Activated CD8-positive, alpha-beta memory T cell treated with anti-CD3 and anti-CD28 coated beads, Interleukin-2, amount 50 U/mL, for 1 hour (primary cell): ENCODE measurements around the gene PTDSS2.
"Not testable (repeated sequence)": the region's sequence is repeated elsewhere in the genome, so short reads cannot be mapped to it uniquely, and the experiment has no call there.

Experiments
- DNase-seq: peaks from one replicate; pipeline ENCODE4 v3.0.0-alpha.2; 2020; ENCODE audit errors: extremely low read depth

The PTDSS2 gene

DNA sequence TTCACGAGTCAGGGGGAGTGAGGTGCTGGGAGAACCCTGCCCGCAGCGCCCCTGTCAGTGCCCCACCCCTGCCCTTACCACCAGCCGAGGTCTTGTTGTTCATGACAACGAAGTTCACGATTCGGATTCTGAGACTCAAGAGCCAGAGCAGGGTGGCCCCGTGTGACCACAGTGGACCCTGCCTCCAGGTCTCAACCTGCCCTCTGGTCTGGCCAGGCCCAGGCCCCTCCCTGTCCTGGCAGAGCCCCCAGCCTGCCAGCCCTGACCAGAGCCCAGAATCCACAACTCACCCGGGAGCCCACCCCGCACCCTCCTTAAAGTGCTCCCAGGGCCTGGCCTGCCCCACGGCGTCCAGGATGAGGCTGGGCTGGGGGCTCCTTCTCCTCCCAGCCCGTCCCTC, 18.2 kb upstream of the PTDSS2 start:
- no peak for DNase-seq

- no peak for DNase-seq
These were observed 17.5 kb upstream of the PTDSS2 start for GRCh38 chr11:432501-433100.

GRCh38 chr11:433111-433510, 17.0 kb upstream of the PTDSS2 start:
- no peak for DNase-seq

DNA sequence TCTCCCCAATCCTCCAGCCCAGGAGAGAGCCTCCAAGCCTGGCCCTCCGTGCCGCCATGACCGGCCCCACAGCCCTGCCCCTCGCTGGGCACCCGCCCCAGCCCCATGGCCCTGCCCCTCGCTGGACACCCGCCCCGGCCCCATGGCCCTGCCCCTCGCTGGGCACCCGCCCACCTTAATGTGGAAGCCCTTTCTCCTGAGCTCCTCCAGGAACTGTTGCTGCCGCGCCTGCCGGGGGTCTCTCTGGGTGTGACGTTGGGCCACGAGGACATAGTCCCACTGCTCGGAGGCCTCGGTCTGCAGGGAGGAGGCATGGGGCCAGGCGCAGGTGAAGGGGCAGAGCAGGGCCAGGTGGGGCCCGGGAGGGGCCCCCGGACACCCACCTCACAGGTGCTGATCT, 16.4 kb upstream of the PTDSS2 start:
- no peak for DNase-seq

DNA sequence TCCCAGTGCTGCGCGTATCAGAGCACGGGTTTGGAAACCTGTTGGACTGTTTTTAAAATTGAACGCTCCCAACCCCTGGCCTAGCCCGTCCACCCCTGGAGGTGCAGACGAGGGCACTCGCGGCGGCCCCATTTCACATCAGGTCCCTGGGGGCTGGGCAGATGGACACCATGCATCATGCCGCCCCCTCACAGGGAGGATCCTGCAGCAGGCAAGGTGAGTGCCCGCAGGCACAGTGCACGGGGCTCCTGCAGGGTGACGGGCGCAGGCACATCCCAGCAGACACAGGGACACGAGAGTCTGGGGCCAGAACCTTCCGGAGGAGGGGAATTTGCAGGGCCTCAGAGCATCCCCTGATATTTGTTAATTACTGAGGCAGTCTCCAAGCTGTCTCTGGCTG, 15.6 kb upstream of the PTDSS2 start:
- DNase-seq = no peak

DNA sequence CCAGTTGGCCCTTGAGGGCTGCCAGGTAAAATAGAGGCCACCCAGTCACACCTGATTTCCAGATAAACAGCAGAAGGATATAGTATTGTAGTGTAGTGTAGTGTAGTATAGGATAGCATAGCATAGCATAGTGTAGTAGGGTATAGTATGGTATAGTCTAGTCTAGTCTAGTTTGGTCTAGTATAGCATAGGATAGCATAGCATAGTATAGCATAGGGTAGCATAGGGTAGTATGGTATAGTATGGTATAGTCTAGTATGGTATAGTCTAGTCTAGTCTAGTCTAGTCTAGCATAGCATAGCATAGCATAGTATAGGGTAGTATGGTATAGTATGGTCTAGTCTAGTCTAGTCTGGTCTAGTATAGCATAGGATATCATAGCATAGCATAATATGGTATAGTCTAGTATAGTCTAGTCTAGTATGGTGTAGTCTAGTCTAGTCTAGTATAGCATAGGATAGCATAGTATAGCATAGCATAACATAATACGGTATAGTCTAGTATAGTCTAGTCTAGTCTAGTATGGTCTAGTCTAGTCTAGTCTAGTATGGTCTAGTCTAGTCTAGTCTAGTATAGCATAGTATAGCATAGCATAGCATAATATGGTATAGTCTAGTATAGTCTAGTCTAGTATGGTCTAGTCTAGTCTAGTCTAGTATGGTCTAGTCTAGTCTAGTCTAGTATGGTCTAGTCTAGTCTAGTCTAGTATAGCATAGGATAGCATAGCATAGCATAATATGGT, 14.9 kb upstream of the PTDSS2 start:
- not testable (repeated sequence) for DNase-seq

- no peak for DNase-seq
These were observed 12.7 kb upstream of the PTDSS2 start for GRCh38 chr11:437228-437870.

DNA sequence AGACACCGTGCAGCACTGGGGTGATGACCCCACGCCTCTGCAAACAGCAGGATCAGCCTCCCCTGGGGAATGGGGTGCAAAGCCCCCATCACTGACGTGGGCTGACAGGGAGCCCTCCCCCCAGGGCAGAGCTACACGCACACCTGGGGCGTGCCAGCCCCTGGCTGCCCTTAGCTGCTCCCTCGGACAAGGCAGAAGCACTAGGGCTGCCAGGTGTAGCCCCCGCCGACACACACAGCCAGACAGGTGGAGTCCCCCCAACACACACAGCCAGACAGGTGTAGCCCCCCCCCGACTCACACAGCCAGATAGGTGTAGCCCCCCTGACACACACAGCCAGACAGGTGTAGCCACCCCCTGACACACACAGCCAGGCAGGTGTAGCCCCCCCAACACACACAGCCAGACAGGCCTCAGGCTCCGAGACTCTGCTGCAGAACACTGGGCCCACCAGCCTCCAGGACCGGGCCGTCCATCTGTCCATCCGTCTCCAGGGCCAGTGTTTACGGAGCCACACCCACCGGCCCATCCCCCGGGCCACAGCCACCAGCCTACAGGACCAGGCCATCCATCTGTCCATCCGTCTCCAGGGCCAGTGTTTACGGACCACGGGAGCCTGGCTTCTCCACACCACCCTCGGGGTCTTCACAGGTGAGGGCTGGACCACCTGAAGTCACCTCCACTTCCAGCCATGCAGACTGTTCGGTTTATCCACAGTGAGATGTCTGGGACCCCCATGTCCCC, 11.8 kb upstream of the PTDSS2 start:
- DNase-seq = no peak

DNA sequence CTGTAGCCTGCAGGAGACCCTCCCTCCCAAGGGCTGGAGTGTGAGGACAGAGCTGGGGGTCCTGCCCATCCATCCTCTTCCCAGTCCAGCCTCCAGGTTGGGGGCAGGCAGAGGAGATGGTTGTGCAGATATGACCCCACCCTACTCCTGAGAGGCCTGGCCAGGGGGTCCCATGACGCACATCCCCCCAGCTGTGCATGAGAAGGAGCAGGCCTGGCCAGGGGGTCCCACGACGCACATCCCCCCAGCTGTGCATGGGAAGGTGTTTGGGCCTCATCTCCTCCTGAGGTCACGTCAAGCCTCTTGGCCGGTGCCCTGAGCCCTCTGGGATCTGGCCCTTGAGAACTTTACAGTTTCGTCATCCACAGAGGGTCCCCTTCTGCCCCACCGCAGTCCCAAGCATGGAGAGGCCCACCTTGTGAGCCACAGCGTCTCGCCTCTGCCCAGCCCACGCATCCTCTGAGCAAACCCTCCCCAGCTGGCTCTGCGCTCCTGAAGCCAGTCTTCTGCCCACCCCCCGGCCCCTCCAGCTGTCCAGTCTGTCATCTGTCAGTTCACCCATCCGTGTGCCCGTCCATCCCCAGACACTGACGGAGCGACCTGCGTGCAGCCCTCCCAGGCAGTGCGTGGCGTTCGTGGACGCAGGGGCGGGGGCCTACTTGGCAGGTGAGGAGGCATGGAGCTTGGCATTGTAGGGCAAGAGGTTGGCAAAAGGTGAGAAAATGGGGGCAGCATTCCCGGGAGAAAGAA, 10.6 kb upstream of the PTDSS2 start:
- no peak for DNase-seq

GRCh38 chr11:440065-441042, 9.7 kb upstream of the PTDSS2 start:
- no peak for DNase-seq

- no peak for DNase-seq
These were observed 9.0 kb upstream of the PTDSS2 start for GRCh38 chr11:441043-441417.

DNA sequence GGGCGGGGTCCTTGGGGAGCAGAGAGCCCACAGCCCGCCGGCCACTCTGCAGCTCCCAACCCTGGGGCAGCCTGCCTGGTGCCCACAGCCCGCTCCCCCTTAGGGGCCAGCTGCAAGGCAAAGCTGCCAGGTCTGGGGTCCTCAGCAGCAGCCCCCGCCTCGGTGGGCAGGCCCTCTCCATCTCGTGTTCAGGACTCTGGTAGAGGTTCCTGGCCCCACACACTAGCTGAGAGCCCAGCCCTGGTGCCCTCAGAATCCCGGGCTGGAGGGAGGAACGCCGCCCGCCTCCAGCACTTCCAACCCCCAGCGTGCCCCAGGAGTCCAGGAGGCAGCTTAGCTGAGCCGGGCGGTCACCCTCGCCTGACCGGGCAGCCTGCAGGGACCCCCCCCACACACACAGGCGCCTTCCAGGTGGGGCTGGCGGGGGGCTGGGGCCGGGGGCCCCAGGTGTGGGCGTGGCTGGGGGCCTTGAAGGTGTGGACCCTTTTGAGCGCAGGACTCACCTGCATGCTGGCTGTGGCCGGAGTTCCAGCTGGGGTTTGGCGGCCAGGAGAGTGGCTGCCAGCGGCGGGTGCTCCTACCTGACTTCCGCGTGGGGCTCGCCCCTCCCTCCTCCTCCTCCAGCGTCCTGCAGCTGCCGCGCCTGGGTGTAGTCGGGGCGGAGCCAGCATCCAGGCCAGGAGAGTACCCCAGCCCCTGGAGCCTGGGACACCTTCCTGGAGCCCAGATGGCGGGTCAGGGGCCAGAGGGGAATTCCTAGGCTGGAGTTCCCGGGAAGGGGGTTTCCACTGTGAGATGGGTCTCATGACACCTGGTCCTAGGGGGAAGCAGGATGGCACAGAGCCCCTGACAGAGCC, 8.4 kb upstream of the PTDSS2 start, which contains the start of gene ANO9:
Gene ANO9, minus strand, starts transcription at position 594 of the 857 bp plus-strand sequence. Its CDS starts 85 bp downstream, at position 509.
- DNase-seq = no peak

DNA sequence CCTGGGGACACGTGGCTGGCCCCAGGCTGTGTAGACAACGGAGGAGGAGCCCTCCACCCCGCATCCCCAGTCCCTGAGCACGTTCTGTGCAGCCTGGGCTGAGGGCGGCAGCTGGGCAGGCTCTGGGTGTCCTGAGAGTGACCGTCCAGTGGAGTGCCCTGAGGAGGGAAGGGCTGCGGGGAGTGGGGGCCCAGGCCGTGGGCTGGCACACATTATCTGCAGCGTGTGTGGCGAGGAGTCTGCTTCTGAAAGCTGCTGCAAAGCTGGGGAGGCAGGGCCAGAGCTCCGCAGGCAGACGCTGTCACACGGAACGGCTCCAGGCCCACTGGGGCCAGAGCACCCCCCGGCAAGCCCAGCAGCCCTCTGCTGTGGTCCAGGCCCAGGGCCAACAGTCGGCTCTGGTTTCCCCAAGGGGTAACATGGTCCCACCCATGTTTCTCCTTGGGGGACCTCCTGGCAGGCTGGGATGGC, 7.4 kb upstream of the PTDSS2 start:
- DNase-seq = no peak

DNA sequence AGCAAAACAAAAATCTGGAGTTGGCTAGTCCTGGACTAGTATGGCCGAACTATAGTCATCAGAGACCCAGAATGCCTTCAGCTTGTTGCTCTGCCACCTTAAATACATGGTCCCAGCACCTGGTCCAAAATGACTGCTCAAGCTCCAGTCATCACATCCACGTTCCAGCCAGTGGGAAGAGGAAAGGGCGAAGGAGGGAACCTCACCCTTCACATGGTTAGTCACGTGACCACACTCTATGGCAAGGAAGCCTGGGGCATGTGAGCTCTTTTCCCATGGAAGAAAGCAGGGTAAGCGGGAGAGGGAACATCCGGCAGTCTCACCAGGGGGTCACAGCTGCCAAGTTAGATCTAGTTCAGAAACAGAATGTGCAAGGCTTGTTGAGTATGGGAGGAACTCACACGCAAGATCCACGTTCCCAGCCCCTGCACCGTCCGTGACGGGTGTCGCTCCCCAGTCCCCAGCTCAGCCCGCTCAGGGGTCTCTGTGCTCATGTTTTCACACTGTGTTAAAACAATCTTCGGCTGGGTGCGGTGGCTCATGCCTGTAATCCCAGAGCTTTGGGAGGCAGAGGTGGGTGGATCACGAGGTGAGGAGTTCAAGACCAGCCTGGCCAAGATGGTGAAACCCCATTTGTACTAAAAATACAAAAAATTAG, 6.4 kb upstream of the PTDSS2 start:
- no peak for DNase-seq

GRCh38 chr11:444396-445144, 5.5 kb upstream of the PTDSS2 start:
- no peak for DNase-seq

DNA sequence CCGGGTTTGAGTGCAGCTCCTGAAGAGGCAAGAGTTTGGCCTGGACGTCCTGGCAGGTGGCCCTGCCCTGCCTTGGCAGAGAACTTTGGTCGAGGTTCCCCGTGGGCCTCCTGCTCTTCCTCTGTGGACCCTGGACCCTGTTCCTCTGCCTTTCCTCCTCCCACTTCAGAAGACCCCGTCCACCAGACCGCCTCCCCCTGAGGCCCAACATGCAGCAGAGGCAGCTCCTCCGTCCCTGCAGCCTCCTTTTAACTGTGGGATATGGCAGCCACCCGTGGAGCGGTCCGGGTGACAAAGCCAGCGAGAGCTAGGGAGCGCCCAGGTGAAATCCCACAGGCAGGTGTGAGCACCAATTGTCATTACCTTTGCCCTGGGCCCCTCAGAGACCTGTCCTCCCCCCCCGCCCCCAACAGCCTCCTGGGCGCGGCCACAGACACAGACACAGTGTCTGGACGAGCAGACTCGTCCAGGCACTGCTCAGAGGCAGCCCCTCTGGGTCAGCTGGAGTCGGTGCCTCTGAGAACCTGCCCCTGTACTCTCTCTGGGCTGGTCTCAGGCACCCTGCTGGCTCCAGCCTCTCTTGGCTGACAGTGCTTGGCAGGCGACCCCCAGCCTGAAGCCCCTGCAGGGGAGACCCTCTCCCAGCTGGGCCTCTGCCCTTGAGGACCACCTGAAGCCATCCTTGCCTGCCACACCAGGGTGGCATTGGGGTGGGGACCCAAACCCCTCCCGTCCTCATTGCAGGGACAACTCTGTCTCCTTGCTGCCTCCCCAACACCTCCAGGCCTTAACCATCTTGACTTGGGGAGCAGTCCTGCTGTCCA, 4.1 kb upstream of the PTDSS2 start:
- DNase-seq = no peak

DNA sequence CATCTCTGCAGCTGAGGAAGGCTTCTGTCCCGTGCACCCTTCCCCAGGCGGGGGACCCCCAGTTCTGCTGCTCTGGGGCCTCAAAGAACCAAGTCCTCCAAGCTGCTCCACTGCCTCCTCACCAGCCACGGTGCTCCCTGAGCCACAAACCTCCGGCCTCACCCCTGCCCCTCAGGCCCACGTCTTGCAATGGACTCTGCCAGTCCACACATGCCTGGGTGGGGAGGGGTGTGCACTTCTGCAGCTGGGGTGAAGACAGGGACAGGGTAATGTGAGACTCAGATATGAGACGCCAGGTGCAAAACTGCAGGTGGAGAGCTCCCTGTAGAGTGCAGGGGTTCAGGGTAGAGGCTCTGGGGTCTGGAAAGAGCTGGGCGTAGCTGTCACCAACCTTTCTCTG, 3.2 kb upstream of the PTDSS2 start:
- no peak for DNase-seq
